GM23338 (cell line): Measurements from ENCODE around the gene SNN. TPM values are rescaled to one million over a fixed set of nuclear protein-coding genes. Genes with fewer than 3 reads are reported as not detected.

Source experiments
- ATAC-seq: fragments of 200-7000 bp; cut with Tn5 transposase; 3 replicates; pipeline ENCODE4 v1.9.1; 2020
- DNase-seq: peaks from one replicate; pipeline ENCODE4 v3.0.0-alpha.2; 2015; ENCODE audit warnings: low spot score
- H2AFZ ChIP-seq: fragments of 200-600 bp; sonication (generic); 2 replicates; pipeline ENCODE4 v1.8.0; 2016; ENCODE audit warnings: antibody characterized with exemption, mild to moderate bottlenecking, moderate library complexity
- H3F3A ChIP-seq: fragments of 200-600 bp; sonication (generic); replicated peaks from 2 replicates; pipeline ENCODE4 v1.8.0; 2017; ENCODE audit warnings: antibody characterized with exemption, mixed run types, low read depth
- H3K27ac ChIP-seq: fragments of 200-600 bp; sonication (generic); 2 replicates; pipeline ENCODE4 v1.6.1; 2016; ENCODE audit warnings: low read depth
- H3K27me3 ChIP-seq: fragments of 200-600 bp; sonication (generic); 2 replicates; pipeline ENCODE4 v1.8.0; 2016; ENCODE audit warnings: mild to moderate bottlenecking, mixed run types, moderate library complexity; ENCODE audit not compliant: insufficient read depth
- H3K36me3 ChIP-seq: fragments of 200-600 bp; sonication (generic); 2 replicates; pipeline ENCODE4 v1.8.0; 2016; ENCODE audit warnings: mild to moderate bottlenecking; ENCODE audit not compliant: insufficient read depth
- H3K4me1 ChIP-seq: fragments of 200-600 bp; sonication (generic); 2 replicates; pipeline ENCODE4 v1.8.0; 2016; ENCODE audit warnings: mild to moderate bottlenecking, moderate library complexity; ENCODE audit not compliant: insufficient read depth
- H3K4me2 ChIP-seq: fragments of 200-600 bp; sonication (generic); 2 replicates; pipeline ENCODE4 v1.7.1; 2017; ENCODE audit warnings: mixed run types
- H3K4me3 ChIP-seq: fragments of 200-600 bp; sonication (generic); 2 replicates; pipeline ENCODE4 v1.6.1; 2016; ENCODE audit warnings: mixed run types
- H3K79me2 ChIP-seq: fragments of 200-600 bp; sonication (generic); replicated peaks from 2 replicates; pipeline ENCODE4 v1.8.0; 2017; ENCODE audit warnings: mild to moderate bottlenecking; ENCODE audit not compliant: insufficient read depth
- H3K9me2 ChIP-seq: fragments of 200-600 bp; sonication (generic); 2 replicates; pipeline ENCODE4 v1.8.0; 2017; ENCODE audit not compliant: insufficient read depth
- H4K20me1 ChIP-seq: fragments of 200-600 bp; sonication (generic); replicated peaks from 2 replicates; pipeline ENCODE4 v1.8.0; 2017; ENCODE audit warnings: mild to moderate bottlenecking; ENCODE audit not compliant: insufficient read depth
- H3K27ac Mint-ChIP-seq: 2 replicates; pipeline ENCODE4 v1.8.0; 2020; ENCODE audit warnings: inconsistent platforms, mild to moderate bottlenecking, moderate library complexity, mixed read lengths
- H3K27me3 Mint-ChIP-seq: 3 replicates; pipeline ENCODE4 v1.8.0; 2022; ENCODE audit warnings: low read depth, mild to moderate bottlenecking, moderate library complexity, mixed read lengths, inconsistent platforms; ENCODE audit not compliant: insufficient read depth, poor library complexity
- H3K36me3 Mint-ChIP-seq: 3 replicates; pipeline ENCODE4 v1.8.0; 2021; ENCODE audit warnings: low read depth, mild to moderate bottlenecking, inconsistent platforms, moderate library complexity, mixed read lengths
- H3K4me1 Mint-ChIP-seq: 3 replicates; pipeline ENCODE4 v1.8.0; 2020; ENCODE audit warnings: mild to moderate bottlenecking, inconsistent platforms, mixed read lengths
- H3K4me3 Mint-ChIP-seq: 3 replicates; pipeline ENCODE4 v1.8.0; 2021; ENCODE audit warnings: moderate library complexity, mild to moderate bottlenecking, inconsistent platforms, mixed read lengths
- H3K9me3 Mint-ChIP-seq: 3 replicates; pipeline ENCODE4 v1.8.0; 2020; ENCODE audit warnings: moderate library complexity, mild to moderate bottlenecking, inconsistent platforms, mixed read lengths
- ETS1 ChIP-seq: IDR thresholded peaks from 2 replicates; pipeline ENCODE4 v1.6.1; 2016; ENCODE audit warnings: antibody characterized with exemption
- EZH2phosphoT487 ChIP-seq: fragments of 200-600 bp; sonication (generic); IDR thresholded peaks from one replicate; pipeline ENCODE4 v1.8.1; 2018; ENCODE audit warnings: antibody characterized with exemption; ENCODE audit not compliant: unreplicated experiment
- JUNB ChIP-seq: IDR thresholded peaks from one replicate; pipeline ENCODE4 v1.6.1; 2016; ENCODE audit warnings: antibody characterized with exemption; ENCODE audit not compliant: unreplicated experiment
- POLR2AphosphoS5 ChIP-seq: IDR thresholded peaks from 2 replicates; pipeline ENCODE4 v1.6.1; 2016; ENCODE audit warnings: antibody characterized with exemption, low read depth
- STAT1 ChIP-seq: IDR thresholded peaks from one replicate; pipeline ENCODE4 v1.6.1; 2016; ENCODE audit warnings: antibody characterized with exemption; ENCODE audit not compliant: unreplicated experiment
- ZNF462 ChIP-seq: fragments of 250-450 bp; sonication (Bioruptor Pico); IDR thresholded peaks from 2 replicates; pipeline ENCODE4 v1.5.0; 2020; ENCODE audit warnings: mild to moderate bottlenecking, moderate library complexity
- polyA plus RNA-seq: library from polyadenylated mRNA; unstranded; fragments of >200 nt; fragmentation: Nextera tagmentation; extraction: Ambion mirVana; gene quantifications from 2 replicates; pipeline ENCODE4 v1.2.1, GENCODE V29; 2016
- total RNA-seq: library from RNA; depleted of rRNA; stranded (reverse); fragments of >200 nt; shearing (Covaris generic); gene quantifications from 2 replicates; pipeline ENCODE4 v1.2.3, GENCODE V29; 2014

Gene SNN
- total and polyA plus RNA-seq, 2 experiments from 2014 or later, result 19.0 to 63.3 TPM

DNA sequence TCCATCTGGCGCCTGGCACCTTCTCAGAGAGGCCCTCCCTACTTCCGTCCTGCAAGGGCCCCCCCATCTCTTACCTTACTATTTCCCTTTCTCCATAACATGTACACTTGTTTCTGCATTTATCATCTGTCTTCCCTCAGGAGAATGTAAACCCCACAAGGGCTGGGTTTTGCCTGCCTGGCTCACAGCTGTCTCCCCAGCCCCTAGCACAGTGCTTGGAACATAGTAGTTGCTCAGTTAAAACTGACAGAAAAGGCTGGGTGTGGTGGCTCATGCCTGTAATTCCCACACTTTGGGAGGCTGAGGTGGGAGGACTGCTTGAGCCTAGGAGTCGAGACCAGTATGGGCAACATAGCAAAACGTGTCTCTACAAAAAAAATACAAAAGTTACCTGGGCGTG lies 5.7 kb upstream of the SNN start (continued):
- no peak for TF ChIP-seq ETS1

GRCh38 chr16:11665071-11665491 lies 3.2 kb upstream of the SNN start:
- Histone ChIP-seq H3K4me3 (peak overlapping the region; percentile 36), H3K27me3 (0 out of 2 replicates have a peak, but pooled peaks cover 3% of the 10 kb centered on the region), H2AFZ (peak overlapping the region; percentile 98), H3K79me2 (peaks cover 14% of the 10 kb centered on the region), H3K36me3 (no peaks in the 10 kb centered on the region), H3K9me2 (no peaks in the 10 kb centered on the region), H3K27ac (peak overlapping the region; percentile 55; the same call in 1 of the 2 replicates), H3K4me2 (peak overlapping the region; percentile 68), H3F3A (peaks cover 13% of the 10 kb centered on the region; the same call in 1 of the 2 replicates), H3K4me1 (peaks cover 23% of the 10 kb centered on the region), H4K20me1 (peaks cover 7% of the 10 kb centered on the region; the same call in 1 of the 2 replicates)
- ATAC-seq, result peak; percentile 5
- Mint-ChIP-seq H3K27me3 (peaks cover 9% of the 10 kb centered on the region), H3K36me3 (no peaks in the 10 kb centered on the region), H3K4me3 (0 out of 3 replicates have a peak overlapping the region, but pooled peaks have one; percentile 16), H3K4me1 (peaks cover 35% of the 10 kb centered on the region), H3K27ac (peak overlapping the region; percentile 79; the same call in 1 of the 2 replicates), H3K9me3 (no peaks in the 10 kb centered on the region)
- TF ChIP-seq ETS1 (peak; percentile 58; the same call in 1 of the 2 replicates), JUNB (no peak)
- peak; percentile 85 for DNase-seq

DNA sequence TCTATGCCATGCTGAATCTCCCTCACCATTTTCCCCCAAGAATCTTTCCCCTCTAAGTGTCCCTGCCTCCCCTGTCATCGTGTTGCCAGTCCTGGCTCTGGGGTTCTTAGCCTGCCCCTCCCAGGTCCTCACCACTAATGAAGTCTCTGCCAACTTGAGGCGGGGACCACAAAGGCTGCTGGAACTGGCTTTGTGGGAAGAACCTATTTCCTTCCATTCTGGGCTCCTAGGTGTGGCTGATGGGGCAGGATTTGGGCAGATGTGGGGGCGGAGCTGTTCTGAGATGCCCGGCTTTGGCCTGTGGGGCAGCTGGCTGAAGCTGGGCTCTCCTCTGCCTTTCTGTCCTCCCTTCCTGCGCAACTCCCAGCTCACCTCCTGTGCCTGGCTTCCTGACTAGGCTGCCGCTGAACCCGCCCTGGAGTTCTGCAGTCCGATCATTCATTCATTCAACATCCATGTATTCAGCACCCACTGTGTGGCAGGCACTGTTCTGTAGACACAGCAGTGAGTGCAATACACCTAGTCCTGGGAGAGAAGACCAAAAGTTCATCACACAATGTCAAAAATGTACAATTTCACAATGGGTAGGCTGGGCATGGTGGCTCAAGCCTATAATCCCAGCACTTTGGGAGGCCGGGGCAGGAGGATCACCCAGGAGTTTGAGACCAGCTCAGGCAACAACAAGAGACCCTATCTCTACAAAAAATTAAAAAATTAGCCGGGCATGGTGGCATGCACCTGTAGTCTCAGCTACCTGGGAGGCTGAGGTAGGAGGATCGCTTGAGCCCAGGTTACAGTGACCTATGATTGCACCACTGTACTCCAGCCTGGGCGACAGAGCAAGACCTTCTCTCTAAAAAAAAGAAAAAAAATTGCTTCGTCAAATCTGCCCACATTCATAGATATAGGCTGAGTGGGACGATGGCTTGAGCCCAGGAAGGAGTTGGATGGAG lies 1.9 kb upstream of the SNN start:
- Mint-ChIP-seq H3K4me1 (peaks cover 45% of the 10 kb centered on the region), H3K9me3 (no peaks in the 10 kb centered on the region), H3K27ac (0 out of 2 replicates have a peak overlapping the region, but pooled peaks have one; percentile 28), H3K36me3 (no peaks in the 10 kb centered on the region), H3K27me3 (peaks cover 9% of the 10 kb centered on the region), H3K4me3 (peak overlapping the region; percentile 47; the same call in 2 of the 3 replicates)
- 0 out of 2 replicates have a peak, but pooled peaks cover 3% of the 10 kb centered on the region for H3K27me3 ChIP-seq
- peak overlapping the region; percentile 68; the same call in 1 of the 2 replicates for H3K4me2 ChIP-seq
- ATAC-seq (no peak), DNase-seq (no peak)
- peaks cover 13% of the 10 kb centered on the region for H4K20me1 ChIP-seq
- peaks cover 27% of the 10 kb centered on the region for H3K79me2 ChIP-seq
- peaks cover 23% of the 10 kb centered on the region for H3K4me1 ChIP-seq
- no peak overlapping the region for H3K27ac ChIP-seq
- H3K36me3 ChIP-seq, result no peaks in the 10 kb centered on the region
- peaks cover 13% of the 10 kb centered on the region; the same call in 1 of the 2 replicates for H3F3A ChIP-seq
- no peak overlapping the region for H3K4me3 ChIP-seq
- H2AFZ ChIP-seq, result no peak overlapping the region
- H3K9me2 ChIP-seq, result no peaks in the 10 kb centered on the region
- TF ChIP-seq EZH2phosphoT487 (no peak), JUNB (no peak), ZNF462 (no peak), POLR2AphosphoS5 (no peak), ETS1 (no peak), STAT1 (no peak)
